OCI-LY3 (cell line): ENCODE data around the gene FNDC3A.

Experiments used
- CTCF ChIP-seq: fragments of 200-600, 300-600 bp; sonication (generic); IDR thresholded peaks from 2 replicates; pipeline ENCODE4 v1.5.1; 2014; ENCODE audit warnings: antibody characterized with exemption, low read length, low read depth
- EZH2phosphoT487 ChIP-seq: fragments of 200-600 bp; shearing (Covaris generic); IDR thresholded peaks from 2 replicates; pipeline ENCODE4 v1.6.1; 2018; ENCODE audit warnings: antibody characterized with exemption, mixed run types, low read depth

- TF ChIP-seq CTCF (no peak), EZH2phosphoT487 (no peak)
Measured at GRCh38 chr13:48975101-48975855, 434 bp upstream of the FNDC3A start.
